Measurements from ENCODE around the gene M1AP.

- TF ChIP-seq EZH2 (IDR thresholded peaks at IDR 0.05; ENCODE audit: low read length): no peak
- TF ChIP-seq, protein P1, sequence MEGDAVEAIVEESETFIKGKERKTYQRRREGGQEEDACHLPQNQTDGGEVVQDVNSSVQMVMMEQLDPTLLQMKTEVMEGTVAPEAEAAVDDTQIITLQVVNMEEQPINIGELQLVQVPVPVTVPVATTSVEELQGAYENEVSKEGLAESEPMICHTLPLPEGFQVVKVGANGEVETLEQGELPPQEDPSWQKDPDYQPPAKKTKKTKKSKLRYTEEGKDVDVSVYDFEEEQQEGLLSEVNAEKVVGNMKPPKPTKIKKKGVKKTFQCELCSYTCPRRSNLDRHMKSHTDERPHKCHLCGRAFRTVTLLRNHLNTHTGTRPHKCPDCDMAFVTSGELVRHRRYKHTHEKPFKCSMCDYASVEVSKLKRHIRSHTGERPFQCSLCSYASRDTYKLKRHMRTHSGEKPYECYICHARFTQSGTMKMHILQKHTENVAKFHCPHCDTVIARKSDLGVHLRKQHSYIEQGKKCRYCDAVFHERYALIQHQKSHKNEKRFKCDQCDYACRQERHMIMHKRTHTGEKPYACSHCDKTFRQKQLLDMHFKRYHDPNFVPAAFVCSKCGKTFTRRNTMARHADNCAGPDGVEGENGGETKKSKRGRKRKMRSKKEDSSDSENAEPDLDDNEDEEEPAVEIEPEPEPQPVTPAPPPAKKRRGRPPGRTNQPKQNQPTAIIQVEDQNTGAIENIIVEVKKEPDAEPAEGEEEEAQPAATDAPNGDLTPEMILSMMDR (optimal IDR thresholded peaks at IDR 0.05 in 1 of 3, IDR thresholded peaks at IDR 0.05 in 1 of 3, conservative IDR thresholded peaks at IDR 0.05 in 1 of 3; ENCODE audit: extremely low read depth in 1 of 3, insufficient read depth in 2 of 3, low read length in 3 of 3): no peak
Observed at GRCh38 chr2:74575320-74575719, 72.8 kb downstream of the M1AP start.
